CD1c-positive myeloid dendritic cell (primary cell): ENCODE results near the gene CFL1.
"Not testable (repeated sequence)": the region's sequence is repeated elsewhere in the genome, so short reads cannot be mapped to it uniquely, and the experiment has no call there.

Experiments
- DNase-seq: peaks from one replicate; pipeline ENCODE4 v3.0.0-alpha.2; 2016; ENCODE audit errors: extremely low spot score

Gene CFL1

DNA sequence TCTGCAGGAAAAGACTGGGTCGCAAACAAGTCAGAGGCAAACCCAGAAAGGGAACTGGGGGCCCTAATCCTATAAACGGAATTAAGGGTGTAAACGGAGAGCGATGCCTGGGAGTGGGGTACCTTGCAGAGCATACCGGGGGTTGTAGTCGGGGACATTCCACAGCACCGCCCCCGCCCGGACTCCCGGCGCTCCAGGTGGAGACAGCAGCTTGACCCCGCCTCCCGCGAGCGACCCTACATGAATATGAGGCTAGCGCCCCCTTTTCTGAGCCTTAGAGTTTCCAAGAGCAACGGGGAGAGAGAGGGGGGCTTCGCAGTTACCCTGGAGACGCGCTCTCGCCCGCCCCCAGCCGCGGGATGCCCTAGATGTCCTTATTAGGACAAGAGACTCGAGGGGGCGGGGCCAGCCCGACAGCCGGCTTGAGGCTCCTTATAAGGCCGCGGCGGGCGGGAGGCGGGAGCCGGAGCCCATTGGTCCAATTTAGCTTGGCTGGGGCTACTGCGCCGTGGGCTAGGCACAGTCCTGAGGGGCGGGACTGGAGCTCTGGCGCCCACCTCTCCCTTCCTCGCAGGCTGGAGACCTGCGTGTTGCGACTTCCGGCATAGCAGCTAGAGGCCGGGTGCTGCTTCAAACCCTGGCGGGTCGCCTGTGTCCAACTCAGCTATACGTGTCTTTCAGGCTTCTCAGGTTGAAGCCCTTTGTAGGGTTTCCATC is 1.3 kb upstream of the CFL1 start:
- DNase-seq, result peak; percentile 99

DNA sequence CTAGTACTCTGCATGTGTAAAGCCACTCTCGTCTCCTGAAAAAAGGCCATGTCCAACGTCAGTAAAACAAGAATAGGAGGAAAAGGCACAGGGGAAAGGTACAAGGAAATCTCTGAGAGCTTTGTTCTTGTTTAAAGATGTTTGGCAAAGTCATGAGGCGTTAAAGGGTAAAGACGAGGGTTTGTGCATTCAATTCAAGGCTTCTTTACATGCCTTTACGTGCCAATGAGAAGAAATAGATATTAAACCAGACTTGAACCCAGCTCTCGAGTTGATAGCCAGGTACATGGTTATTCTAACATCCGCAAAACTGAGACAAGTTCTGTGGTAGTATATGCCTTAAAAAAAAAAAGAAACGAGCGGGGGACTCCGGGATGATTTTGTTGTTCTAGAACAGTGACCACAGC is 704 bp upstream of the CFL1 start:
- DNase-seq, result no peak

DNA sequence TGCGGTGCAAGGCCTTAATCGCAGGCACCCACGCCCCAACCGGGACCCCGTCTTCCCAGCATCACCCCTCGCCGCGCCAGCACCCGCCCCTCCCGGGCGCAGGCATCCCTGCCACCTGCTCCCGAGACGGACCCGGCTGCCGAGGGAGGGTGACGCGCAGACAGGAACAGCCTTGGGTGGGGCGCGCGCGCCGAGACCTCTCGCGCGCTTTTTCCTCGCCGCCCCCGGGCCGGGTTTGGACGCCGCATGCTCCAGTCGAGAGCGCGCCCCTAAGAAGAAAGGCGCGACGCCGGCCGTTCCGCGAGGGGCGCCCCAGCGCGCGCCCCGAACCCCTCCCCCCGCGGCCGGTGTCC is 504 bp downstream of the CFL1 start:
- no peak for DNase-seq

DNA sequence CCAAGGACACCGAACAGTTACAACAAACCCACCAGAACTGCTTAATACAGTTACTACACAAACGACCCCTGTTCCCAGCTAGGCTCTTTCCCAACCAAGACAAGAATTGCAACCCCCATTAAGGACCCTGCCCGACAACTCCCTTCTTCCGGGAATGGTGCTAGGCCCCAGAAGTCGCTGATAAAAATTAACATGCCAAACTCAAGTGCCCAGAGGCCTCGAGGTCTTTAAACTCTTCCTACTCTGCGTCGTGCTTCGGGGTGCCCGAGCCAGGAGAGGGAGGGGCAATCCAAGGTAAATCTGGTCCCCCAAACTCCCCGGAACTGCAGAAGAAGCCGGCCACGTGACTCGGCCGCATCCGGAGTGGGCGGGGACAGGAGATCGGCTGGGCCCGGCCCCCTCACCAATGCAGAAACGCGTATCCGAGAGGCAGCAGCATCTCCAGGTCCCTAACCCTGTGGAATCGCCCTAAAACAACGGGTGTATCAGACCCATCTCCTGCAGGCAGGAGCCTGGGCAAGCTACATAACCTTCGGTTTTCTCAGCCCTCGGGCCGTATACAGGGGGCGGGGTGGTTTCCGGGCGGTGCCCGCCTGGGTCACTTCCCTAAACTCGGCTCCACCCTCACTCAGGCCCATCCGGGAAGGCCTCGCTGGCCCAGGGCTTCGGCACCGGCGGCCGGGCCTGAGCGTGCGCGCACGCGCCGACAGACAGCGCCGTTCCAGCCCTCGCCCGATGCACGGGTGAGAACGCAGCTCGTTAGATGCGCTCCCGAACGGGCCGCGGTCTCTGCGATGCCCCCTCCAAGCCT is 1.1 kb downstream of the CFL1 start:
- peak; percentile 89 for DNase-seq

DNA sequence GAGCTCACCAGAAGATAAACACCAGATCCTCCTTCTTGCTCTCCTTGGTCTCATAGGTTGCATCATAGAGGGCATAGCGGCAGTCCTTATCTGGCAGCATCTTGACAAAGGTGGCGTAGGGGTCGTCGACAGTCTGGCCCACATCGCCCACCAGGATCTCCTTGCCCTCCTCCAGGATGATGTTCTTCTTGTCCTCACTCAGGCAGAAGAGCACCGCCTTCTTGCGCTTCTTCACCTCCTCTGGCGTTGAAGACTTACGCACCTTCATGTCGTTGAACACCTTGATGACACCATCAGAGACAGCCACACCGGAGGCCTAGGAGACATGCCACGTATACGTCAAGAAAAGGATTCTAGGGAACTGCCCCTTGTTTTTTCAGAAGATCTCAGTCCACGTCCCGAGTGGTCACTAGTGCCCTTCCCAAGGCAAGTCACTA is 2.0 kb downstream of the CFL1 start:
- no peak for DNase-seq

DNA sequence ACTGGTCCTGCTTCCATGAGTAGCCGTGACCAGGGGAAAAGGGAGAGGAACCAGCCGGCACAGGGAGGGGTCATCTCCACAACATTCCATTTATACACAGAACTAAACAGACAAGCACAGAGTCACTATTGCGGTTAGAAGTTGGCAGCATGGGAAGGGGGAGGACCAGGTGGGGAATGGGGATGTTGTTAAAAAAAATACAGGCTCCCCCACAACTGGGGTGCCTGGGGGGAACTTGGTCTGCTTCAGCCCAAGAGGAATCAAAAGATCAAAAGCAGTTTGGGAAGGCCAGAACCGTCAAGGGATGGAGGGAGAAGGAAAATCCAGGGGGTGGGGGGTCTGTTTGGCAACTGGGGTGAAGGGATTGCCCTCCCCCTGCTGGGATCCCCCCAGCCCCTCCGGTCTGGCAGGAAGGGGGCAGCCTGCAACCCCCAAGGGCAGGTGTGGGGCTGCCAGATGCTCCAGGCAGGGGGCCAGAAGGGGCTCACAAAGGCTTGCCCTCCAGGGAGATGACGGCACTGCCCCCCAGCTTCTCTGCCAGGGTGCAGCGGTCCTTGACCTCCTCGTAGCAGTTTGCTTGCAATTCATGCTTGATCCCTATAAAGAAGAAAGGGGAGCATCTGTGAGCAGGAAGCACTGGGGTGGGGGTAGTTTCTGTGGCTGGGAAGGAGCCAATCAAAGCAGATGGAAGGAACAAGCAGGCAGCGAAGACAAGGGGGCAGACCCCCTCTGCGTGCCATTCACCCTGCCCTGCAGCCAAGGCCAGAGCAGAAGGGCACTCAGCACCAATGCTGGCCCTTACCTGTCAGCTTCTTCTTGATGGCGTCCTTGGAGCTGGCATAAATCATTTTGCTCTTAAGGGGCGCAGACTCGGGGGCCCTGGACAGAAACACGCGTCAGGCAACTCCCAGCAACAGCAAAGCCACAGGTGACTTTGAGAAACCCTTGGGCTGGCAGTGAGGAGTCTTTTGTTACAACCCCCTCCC is 2.8 kb downstream of the CFL1 start:
- DNase-seq, result no peak

DNA sequence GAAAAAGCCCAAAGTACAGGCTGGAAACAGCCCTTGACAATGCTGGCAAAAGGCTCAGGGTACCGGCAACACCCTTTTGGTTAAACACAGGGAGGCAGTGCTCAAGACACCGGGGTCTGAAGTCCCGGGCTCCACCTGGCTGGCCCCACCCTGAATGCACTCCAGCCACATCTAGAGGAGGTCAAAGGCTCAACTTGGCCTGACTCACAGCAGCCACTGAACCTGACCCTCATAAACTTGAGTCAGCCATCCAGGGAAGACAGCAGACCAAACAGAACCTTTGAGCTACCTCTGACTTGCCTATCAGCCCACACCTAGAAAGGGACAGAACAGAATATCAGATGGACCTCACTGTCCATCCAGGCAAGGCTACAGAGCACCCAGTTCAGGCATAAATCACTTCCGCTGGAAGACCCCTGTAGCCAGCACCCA is 3.8 kb downstream of the CFL1 start:
- no peak for DNase-seq

DNA sequence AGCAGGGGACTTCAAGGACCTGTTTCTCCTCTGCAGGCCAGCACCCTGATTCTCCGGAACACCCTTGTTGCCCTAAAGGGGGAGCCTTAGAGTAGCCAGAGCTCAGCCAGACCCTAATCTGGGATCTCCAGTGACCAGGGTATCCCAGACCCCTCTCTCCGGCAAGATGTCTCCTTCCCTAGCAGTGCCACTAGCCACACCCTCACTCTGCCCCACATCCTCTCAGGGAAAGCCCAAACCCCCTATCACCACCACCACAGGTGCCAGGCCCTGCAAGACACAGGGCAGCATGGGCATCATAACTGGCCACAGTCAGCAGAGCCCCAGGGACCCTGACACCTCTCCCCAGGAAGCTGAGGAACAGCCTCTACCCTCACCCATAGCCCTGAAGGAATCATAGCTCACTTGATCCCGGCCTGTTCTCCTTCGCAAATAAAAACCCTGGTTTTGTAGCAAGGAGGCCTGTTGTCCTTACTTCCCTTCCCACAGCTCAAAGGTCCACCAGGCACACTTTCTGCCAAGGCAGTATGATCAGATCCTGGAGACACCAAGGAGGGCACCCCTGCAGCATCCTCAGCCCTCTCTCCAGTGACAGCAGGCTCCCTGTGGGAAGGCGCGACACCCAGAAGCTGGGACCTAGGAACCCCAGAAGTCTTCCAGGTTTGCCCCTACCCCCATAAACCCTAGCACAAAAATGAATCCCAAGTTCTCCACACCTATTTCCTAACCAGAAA is 4.6 kb downstream of the CFL1 start:
- no peak for DNase-seq

DNA sequence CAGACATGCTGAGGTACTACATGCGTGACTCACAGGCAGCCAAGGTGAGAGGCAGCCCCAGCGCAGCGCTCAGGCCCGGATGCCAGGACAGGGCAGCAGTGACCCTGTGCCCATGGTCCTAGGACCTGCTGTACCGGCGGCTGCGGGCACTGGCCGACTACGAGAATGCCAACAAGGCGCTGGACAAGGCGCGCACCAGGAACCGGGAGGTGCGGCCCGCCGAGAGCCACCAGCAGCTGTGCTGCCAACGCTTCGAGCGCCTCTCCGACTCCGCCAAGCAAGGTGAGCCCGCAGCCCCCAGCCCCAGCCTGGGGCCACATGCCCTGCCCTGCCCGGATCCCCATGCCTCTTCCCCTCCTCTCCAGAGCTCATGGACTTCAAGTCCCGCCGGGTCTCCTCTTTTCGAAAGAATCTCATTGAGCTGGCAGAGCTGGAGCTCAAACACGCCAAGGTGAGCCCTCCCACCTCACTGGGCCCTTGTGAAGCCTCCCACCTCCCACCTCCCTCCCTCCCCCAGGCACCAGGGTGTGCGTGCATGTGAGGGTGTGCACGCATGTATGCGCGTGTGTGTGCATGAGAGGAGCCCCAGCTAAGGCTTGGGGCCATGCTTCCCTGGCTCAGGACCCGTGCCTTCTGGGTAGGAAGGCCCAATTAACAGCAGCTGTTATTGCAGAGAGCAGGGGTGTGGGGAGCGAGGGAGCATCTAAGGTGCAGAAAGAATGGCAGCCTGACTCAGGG is 5.3 kb downstream of the CFL1 start:
- DNase-seq, result no peak

DNA sequence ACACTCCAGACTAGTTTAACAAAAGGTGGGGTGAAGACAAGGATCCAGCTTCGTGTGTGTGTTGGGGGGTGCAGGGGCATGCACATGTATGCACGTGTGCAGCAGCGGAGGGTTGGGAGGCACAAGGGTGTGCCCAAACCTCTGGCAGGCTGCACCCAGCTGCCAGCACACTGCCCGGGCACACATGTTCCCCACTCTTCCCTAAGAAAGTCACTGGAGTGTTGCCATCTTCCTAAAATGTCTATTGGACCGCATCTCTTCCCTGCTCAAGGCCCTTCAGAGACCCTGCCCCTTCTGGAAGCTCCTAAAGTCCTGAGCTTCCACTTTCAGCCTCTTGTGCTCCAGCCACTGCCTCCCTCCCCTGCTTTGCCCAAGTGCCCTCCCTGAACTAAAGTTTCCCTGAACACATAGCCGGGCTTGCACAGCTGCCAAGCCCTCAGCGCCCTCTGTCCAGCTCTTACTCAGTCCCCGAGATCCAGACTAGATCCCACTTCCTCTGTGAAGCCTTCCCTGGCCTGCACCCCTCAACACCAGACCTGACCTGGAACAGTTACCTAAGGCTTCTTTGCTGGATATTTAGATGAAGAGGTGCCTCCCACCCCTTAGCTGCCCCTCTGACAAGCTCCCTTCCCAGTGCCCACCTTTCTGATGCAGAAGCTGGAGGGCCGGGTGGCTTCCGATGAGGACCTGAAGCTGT is 6.0 kb downstream of the CFL1 start:
- no peak for DNase-seq

DNA sequence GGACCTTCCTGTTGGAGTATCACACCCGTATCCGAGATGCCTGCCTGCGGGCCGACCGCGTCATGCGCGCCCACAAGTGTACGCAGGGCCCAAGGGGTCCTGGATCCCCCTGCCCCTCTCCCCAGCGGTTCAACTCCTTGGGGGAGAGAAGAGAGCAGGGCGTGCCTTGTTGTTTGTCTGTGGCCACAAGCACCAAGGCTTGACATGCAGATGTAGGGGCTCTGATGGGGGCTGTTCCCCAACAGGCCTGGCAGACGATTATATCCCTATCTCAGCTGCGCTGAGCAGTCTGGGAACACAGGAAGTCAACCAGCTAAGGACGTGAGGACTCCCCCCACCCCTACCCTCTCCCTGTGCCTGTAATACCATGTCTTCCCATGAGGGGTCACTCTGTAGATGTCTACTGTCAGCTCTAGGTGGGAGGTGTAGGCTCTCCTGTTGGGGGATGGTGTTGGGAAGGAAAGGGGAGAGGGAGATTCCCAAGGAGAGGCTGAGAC is 6.8 kb downstream of the CFL1 start:
- DNase-seq, result peak; percentile 43

DNA sequence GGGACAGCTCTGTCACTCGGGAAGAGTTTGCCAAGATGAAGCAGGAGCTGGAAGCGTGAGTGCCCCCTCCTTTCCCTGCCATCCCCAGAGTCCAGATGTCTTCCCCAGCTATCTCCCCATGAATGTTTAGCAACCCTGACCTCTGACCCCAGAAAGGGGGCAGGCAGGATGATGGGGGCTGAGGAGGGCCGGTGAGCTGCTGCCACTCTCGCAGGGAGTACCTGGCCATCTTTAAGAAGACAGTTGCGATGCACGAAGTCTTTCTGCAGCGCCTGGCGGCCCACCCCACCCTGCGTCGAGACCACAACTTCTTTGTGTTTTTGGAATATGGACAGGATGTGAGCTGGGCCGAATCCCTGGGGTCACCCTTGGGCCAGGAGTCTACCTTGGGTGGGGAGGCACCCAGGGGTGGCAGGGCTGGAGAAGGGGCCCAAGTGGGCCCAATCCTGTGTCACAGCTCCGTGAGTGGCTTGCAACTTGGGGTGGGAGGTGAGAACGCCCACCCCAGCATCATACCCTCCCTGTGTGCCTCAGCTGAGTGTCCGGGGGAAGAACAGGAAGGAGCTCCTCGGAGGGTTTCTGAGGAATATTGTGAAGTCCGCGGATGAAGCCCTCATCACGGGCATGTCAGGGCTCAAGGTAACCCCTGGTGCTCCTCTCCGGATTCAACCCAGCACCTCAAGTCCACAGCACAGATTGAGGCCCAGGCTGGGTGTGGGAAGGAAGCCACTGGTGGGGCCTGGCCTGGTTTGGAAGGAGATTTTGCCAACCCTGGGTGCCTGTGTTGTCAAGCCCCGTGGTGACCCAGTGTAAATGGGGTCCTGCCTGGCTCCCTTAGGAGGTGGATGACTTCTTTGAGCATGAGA is 7.5 kb downstream of the CFL1 start:
- no peak for DNase-seq

DNA sequence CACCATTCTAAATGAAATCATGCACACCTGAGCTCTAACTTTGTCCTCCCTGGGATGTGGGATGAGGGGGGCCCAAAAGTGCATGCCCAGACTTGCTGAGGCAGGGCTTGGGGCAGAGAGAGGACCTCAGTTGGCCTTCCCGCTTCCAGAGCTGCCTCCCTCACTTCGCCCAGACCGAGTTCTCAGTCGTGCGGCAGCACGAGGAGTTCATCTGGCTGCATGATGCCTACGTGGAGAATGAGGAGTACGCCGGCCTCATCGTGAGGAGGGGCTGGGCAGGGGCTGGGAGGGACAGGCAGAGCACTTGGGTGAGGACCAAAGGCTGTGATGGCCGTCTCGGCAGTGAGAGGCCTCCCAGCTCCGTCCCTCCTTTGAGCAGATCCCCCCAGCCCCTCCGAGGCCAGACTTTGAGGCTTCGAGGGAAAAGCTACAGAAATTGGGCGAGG is 8.2 kb downstream of the CFL1 start:
- DNase-seq, result no peak

DNA sequence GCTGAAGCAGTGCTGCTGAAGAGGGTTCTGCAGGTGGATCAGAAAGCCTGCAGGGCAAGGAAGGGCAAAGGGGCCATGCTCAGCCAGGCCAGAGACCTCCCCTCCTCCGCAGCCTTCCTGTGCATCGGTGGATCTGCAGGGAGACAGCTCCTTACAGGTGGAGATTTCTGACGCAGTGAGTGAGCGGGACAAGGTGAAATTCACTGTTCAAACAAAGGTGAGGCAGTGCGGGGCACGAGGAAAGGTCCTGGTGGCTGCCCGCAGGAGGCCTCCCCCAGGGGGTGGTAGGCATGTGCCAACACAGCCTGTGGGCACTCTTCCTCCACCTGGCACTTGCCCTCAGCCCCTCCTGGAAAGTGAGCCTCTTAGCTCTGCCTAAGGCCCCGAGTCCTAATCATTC is 8.6 kb downstream of the CFL1 start:
- no peak for DNase-seq

DNA sequence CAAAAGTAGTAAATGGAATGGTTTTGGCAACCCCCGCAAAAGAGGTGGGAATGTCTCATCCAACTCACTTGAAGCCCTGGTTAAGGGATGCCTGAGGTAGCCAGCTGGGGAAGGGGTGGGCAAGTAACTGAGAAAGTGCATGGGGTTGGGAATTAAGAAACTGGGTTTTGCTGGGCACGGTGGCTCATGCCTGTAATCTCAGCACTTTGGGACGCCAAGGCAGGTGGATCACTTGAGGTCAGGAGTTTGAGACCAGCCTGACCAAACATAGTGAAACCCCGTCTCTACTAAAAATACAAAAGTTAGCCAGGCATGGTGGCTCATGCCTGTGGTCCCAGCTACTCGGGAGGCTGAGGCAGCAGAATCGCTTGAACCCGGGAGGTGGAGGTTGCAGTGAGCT is 9.3 kb downstream of the CFL1 start:
- DNase-seq, result not testable (repeated sequence)

DNA sequence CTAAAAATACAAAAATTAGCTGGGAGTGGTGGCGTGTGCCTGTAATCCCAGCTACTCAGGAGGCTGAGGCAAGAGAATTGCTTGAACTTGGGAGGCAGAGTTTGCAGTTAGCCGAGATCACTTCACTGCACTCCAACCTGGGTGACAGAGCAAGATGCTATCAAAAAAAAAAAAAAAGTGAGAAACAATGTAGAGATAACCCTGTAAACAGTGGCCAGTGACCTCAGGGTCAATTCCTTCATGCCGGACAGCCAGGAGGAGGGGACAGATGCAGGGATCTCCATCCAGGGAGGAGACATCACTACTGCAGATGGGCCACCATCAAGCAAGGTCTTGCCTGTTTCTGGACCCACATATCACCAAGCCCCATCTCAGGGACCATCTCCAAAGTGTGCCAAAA is 10.2 kb downstream of the CFL1 start:
- DNase-seq, result no peak

DNA sequence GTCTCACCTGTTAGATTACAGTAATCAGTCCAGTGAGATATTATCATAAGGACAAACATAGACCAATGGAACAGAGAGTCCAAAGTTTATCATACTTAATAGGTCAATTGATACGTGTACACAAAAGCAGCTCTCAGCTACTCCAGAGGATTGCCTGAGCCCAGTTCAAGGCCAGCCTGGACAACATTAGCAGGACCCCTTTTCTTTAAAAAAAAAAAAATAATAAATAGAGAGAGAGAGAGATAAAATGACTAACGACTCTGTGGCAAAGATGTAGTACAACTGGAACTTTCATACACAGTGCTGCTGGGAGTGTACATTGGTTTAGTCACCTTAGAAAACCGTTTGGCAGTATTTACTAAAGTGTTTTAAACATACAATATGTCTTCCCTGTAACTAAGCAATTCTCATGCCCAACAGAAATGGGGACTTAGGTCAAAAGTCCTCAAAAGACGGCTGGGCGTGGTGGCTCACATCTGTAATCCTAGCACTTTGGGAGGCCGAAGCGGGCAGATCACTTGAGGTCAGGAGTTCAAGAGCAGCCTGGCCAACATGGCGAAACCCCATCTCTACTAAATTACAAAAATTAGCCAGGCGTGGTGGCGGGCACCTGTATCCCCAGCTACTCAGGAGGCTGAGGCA is 13.6 kb downstream of the CFL1 start:
- DNase-seq, result no peak

DNA sequence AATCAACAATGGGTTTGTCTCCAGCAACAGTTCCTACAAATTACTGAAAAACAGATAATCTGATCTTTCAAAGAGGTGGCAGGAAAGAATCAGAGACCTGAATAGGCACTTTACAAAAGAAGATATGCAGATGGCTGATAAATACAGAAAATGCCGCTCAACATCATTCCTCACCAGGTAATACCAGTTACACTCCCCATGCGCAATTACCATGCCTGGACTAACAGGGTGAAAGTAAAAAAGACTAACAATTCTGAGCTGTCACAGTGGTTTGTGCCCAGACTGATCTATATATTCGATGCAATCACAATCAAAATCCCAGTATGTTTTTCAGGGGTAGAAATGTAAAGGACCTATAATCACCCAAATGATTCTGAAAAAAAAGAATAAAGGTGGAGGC is 14.2 kb downstream of the CFL1 start:
- DNase-seq, result no peak
